Neural cell (in vitro differentiated cells): ENCODE measurements around the gene LPIN1. TPM values are rescaled to one million over a fixed set of nuclear protein-coding genes. Genes with fewer than 3 reads are reported as not detected.

Experiments used
- H2AFZ ChIP-seq: fragments of 200-600, 300-800 bp; sonication (generic), shearing (Covaris generic); 2 replicates; pipeline ENCODE4 v1.6.0; 2014; ENCODE audit warnings: low read depth, mild to moderate bottlenecking, antibody characterized with exemption, low read length, moderate library complexity
- H3F3A ChIP-seq: fragments of 200-600 bp; shearing (Covaris generic); 2 replicates; pipeline ENCODE4 v1.6.1; 2016; ENCODE audit warnings: mild to moderate bottlenecking, moderate library complexity, mixed read lengths, antibody characterized with exemption, low read length; ENCODE audit not compliant: insufficient read depth, poor library complexity, severe bottlenecking
- H3K27ac ChIP-seq: fragments of 200-600, 300-800 bp; sonication (generic), shearing (Covaris generic); 2 replicates; pipeline ENCODE4 v1.5.1; 2014; ENCODE audit warnings: mild to moderate bottlenecking, low read length, moderate library complexity
- H3K27me3 ChIP-seq: fragments of 300-800, 200-600 bp; sonication (generic), shearing (Covaris generic); 2 replicates; pipeline ENCODE4 v1.6.0; 2014; ENCODE audit warnings: mild to moderate bottlenecking, low read depth, low read length, moderate library complexity; ENCODE audit not compliant: insufficient read depth
- H3K36me3 ChIP-seq: fragments of 300-800, 200-600 bp; sonication (generic), shearing (Covaris generic); 2 replicates; pipeline ENCODE4 v1.5.1; 2014; ENCODE audit warnings: mild to moderate bottlenecking, antibody characterized with exemption, low read length, moderate library complexity; ENCODE audit not compliant: insufficient read depth
- H3K4me2 ChIP-seq: fragments of 300-800, 200-600 bp; sonication (generic), shearing (Covaris generic); 2 replicates; pipeline ENCODE4 v1.6.0; 2014; ENCODE audit warnings: mild to moderate bottlenecking, low read length
- H3K4me3 ChIP-seq: fragments of 300-800, 200-600 bp; sonication (generic), shearing (Covaris generic); 2 replicates; pipeline ENCODE4 v1.5.1; 2014; ENCODE audit warnings: mild to moderate bottlenecking, low read length, moderate library complexity
- H3K79me2 ChIP-seq: fragments of 200-600 bp; shearing (Covaris generic); replicated peaks from 2 replicates; pipeline ENCODE4 v1.6.0; 2014; ENCODE audit warnings: mild to moderate bottlenecking, low read length, moderate library complexity; ENCODE audit not compliant: insufficient read depth
- H3K9ac ChIP-seq: fragments of 300-800, 200-600 bp; sonication (generic), shearing (Covaris generic); 2 replicates; pipeline ENCODE4 v1.6.1; 2016; ENCODE audit warnings: mild to moderate bottlenecking, low read length, mixed read lengths
- H3K9me2 ChIP-seq: fragments of 200-600 bp; shearing (Covaris generic); 2 replicates; pipeline ENCODE4 v1.6.1; 2016; ENCODE audit warnings: mild to moderate bottlenecking, low read length, mixed read lengths; ENCODE audit not compliant: insufficient read depth
- H3K9me3 ChIP-seq: fragments of 200-600, 300-800 bp; sonication (generic), shearing (Covaris generic); 2 replicates; pipeline ENCODE4 v1.6.1; 2016; ENCODE audit warnings: mild to moderate bottlenecking, mixed run types, low read length, moderate library complexity, mixed read lengths
- H4K20me1 ChIP-seq: fragments of 200-600 bp; shearing (Covaris generic); 2 replicates; pipeline ENCODE4 v1.6.1; 2016; ENCODE audit warnings: mild to moderate bottlenecking, mixed run types; ENCODE audit not compliant: insufficient read depth
- CTCF ChIP-seq: fragments of 450-650 bp; IDR thresholded peaks from 2 replicates; pipeline ENCODE4 v1.5.1; 2014; ENCODE audit warnings: antibody characterized with exemption, mild to moderate bottlenecking, moderate library complexity; ENCODE audit not compliant: poor library complexity, severe bottlenecking
- EP300 ChIP-seq: fragments of 450-650 bp; conservative IDR thresholded peaks from 2 replicates; pipeline ENCODE4 v1.6.1; 2014; ENCODE audit warnings: antibody characterized with exemption, mild to moderate bottlenecking, moderate library complexity; ENCODE audit not compliant: poor library complexity, severe bottlenecking
- EZH2 ChIP-seq: fragments of 200-600, 300-800 bp; shearing (Covaris generic), sonication (generic); IDR thresholded peaks from 2 replicates; pipeline ENCODE4 v1.6.1; 2014; ENCODE audit warnings: antibody characterized with exemption, low read length, borderline replicate concordance, mild to moderate bottlenecking; ENCODE audit not compliant: insufficient read depth, poor library complexity, severe bottlenecking
- MXI1 ChIP-seq: fragments of 450-650 bp; conservative IDR thresholded peaks from 2 replicates; pipeline ENCODE4 v1.6.1; 2014; ENCODE audit warnings: antibody characterized with exemption, mild to moderate bottlenecking; ENCODE audit not compliant: poor library complexity, severe bottlenecking
- POLR2AphosphoS5 ChIP-seq: IDR thresholded peaks from 2 replicates; pipeline ENCODE4 v1.6.1; 2012
- RAD21 ChIP-seq: fragments of 450-650 bp; conservative IDR thresholded peaks from 2 replicates; pipeline ENCODE4 v1.6.1; 2014; ENCODE audit warnings: antibody characterized with exemption, mild to moderate bottlenecking, moderate library complexity
- REST ChIP-seq: IDR thresholded peaks from 2 replicates; pipeline ENCODE4 v1.6.1; 2012; ENCODE audit warnings: borderline replicate concordance
- SMC3 ChIP-seq: fragments of 450-650 bp; conservative IDR thresholded peaks from 2 replicates; pipeline ENCODE4 v1.6.1; 2014; ENCODE audit warnings: antibody characterized with exemption, mild to moderate bottlenecking, moderate library complexity; ENCODE audit not compliant: poor library complexity
- TAF1 ChIP-seq: IDR thresholded peaks from 2 replicates; pipeline ENCODE4 v1.6.1; 2012; ENCODE audit warnings: low read depth
- polyA plus RNA-seq: library from polyadenylated mRNA; depleted of rRNA; stranded (reverse); fragments of >200 nt; gene quantifications from 2 replicates; pipeline ENCODE4 v1.2.3, GENCODE V29; 2014

LPIN1 gene
- polyA plus RNA-seq, 1 donor from 2014 or later, result 47.5 TPM

- H3K36me3 ChIP-seq, result no peaks in the 10 kb centered on the region
- H3K27ac ChIP-seq, result no peak overlapping the region
- H3K9me3 ChIP-seq, result no peaks in the 10 kb centered on the region
- no peaks in the 10 kb centered on the region for H3F3A ChIP-seq
- H3K79me2 ChIP-seq, result no peaks in the 10 kb centered on the region
- TF ChIP-seq RAD21, result no peak
- TF ChIP-seq SMC3, result no peak
- no peak overlapping the region for H3K4me3 ChIP-seq
- H3K9me2 ChIP-seq, result no peaks in the 10 kb centered on the region
- no peak overlapping the region for H3K9ac ChIP-seq
- H3K4me2 ChIP-seq, result no peak overlapping the region
- no peak overlapping the region for H2AFZ ChIP-seq
- no peaks in the 10 kb centered on the region for H4K20me1 ChIP-seq
- H3K27me3 ChIP-seq, result no peaks in the 10 kb centered on the region
Observed at GRCh38 chr2:11703700-11704099, 42.7 kb upstream of the LPIN1 start.

GRCh38 chr2:11705063-11705462 is 41.4 kb upstream of the LPIN1 start:
- Histone ChIP-seq H3K36me3 (no peaks in the 10 kb centered on the region), H3K79me2 (no peaks in the 10 kb centered on the region), H2AFZ (no peak overlapping the region), H3F3A (no peaks in the 10 kb centered on the region), H3K9me2 (no peaks in the 10 kb centered on the region), H3K27me3 (no peaks in the 10 kb centered on the region), H3K9ac (no peak overlapping the region), H3K9me3 (no peaks in the 10 kb centered on the region), H3K4me2 (no peak overlapping the region), H4K20me1 (no peaks in the 10 kb centered on the region), H3K27ac (no peak overlapping the region), H3K4me3 (no peak overlapping the region)
- TF ChIP-seq MXI1 (no peak), EP300 (no peak), EZH2 (no peak), TAF1 (no peak), POLR2AphosphoS5 (no peak), RAD21 (no peak), SMC3 (no peak), REST (no peak), CTCF (no peak)

- Histone ChIP-seq H3K27ac (no peak overlapping the region), H3K36me3 (no peaks in the 10 kb centered on the region), H3F3A (no peaks in the 10 kb centered on the region), H3K79me2 (no peaks in the 10 kb centered on the region), H3K9me3 (no peaks in the 10 kb centered on the region), H3K27me3 (no peaks in the 10 kb centered on the region), H3K4me3 (no peak overlapping the region), H3K9me2 (no peaks in the 10 kb centered on the region), H3K9ac (no peak overlapping the region), H4K20me1 (no peaks in the 10 kb centered on the region), H2AFZ (no peak overlapping the region), H3K4me2 (no peak overlapping the region)
- TF ChIP-seq RAD21 (no peak), CTCF (no peak), MXI1 (no peak), SMC3 (no peak), EP300 (no peak), EZH2 (no peak), REST (no peak), POLR2AphosphoS5 (no peak)
Observed at GRCh38 chr2:11705711-11706110, 40.7 kb upstream of the LPIN1 start.
